ENCODE data around the gene WDR74.

Gene WDR74

DNA sequence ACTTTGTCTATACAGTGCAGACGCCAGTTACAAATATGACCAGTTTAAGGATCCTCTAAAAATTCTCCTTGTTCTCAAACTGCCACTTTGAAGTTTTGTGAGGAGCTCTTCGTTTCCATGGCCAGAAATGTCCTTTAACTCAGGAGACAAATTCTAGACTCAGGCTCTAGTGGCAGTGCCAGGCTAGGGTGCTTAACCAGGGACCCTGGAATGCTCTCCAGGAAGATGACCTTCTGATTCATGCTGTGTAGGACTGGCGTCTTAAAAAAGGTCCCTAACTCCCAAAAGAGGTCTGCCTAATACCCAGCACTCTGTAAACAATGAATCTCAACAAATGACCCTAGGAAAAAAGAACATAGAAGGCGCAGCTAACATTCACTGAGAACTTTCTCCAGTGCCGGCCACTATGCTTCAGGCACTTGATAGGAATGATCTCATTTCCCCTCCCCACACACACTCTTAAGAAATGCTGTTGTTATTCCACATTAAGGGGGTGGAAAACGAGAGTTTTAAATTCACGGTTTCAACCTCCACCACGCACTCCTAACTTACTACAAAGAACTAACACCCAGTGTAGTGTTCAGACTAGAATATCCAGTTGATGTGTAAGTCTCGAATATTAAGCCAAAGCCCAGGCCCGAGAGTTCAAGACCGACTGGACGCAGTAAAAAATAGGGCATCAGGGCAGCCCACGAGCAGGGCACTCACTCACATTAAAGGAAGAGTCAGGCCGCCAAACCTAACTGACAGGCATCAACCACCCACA lies 34.9 kb downstream of the WDR74 start:
- DNase-seq (ENCODE audit: insufficient read length), result no peak
- no peak for FAIRE-seq
- TF ChIP-seq TAF1 (IDR thresholded peaks at IDR 0.05; ENCODE audit: borderline replicate concordance, low read depth, low read length) (no peak), POLR2A (IDR thresholded peaks at IDR 0.05; ENCODE audit: low read depth, low read length) (no peak), POLR2AphosphoS5 (IDR thresholded peaks at IDR 0.05; ENCODE audit: low read depth, low read length) (no peak)

DNA sequence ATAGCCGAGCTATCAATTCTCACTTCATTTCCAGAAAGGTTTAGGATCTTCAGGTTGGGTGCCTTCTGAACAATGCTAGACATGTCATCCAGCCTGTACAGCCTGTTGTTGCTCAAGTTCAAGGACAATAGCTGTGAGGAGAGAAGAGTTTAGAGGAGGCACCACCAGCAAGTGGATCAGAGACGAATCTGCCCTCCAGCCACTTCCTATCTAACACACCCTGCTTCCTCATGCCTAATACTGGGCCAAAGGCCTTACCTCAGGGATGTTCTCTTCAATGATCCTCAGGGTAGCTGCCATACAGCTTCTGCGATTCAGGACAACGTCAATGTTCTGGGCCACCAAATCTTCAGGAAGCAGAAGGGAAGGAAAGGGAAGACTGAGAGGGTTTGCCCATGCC lies 38.3 kb downstream of the WDR74 start:
- DNase-seq (ENCODE audit: insufficient read length) (no peak), FAIRE-seq (no peak)
- TF ChIP-seq POLR2A (IDR thresholded peaks at IDR 0.05; ENCODE audit: low read depth, low read length) (no peak), TAF1 (IDR thresholded peaks at IDR 0.05; ENCODE audit: borderline replicate concordance, low read depth, low read length) (no peak)

DNA sequence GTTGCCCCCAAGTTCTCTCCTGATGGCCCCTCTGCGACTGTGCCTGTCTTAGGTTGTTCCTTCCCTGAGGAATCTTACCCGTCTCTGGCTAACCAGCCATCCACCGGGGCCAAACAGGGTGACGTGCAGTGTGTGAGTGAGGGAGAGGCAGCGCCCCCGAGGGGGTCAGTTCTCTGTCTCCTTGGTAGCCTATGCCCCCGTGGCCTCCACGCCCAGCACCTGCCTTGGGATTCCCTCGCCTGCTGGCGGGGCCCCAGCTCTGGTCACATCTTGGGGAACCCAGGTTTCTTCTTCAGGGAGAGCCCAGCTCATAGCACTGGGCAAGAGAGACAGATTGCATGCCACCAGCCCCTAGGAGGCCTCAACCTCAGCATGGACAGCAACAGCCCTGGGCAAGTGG lies 39.9 kb downstream of the WDR74 start:
- no peak for FAIRE-seq
- TF ChIP-seq POLR2A (IDR thresholded peaks at IDR 0.05; ENCODE audit: low read depth, low read length) (no peak), POLR2AphosphoS5 (IDR thresholded peaks at IDR 0.05; ENCODE audit: low read depth, low read length) (no peak), TAF1 (IDR thresholded peaks at IDR 0.05; ENCODE audit: borderline replicate concordance, low read depth, low read length) (no peak)
- no peak for DNase-seq (ENCODE audit: insufficient read length)

DNA sequence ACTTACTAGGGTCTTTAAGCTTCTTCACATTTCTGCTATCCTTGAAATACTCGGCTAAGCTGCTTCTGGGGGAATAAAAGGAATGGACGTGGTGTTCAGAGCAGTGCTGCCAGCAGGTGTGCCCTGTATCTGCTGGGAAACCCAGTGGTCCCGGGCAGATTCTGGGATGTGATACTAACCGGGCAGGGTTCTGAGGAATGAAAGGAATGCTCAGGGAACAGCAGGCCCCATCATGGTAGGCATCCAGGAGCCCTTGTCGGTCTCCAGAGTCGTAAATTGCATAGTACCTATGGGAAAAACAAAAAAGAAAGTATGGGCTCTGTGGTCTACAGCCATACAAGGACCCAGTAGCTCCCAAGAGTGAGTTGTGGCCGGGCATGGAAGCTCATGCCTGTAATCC lies 43.1 kb downstream of the WDR74 start:
- no peak for DNase-seq (ENCODE audit: insufficient read length)
- TF ChIP-seq POLR2AphosphoS5 (IDR thresholded peaks at IDR 0.05; ENCODE audit: low read depth, low read length), result no peak
- TF ChIP-seq POLR2A (IDR thresholded peaks at IDR 0.05; ENCODE audit: low read depth, low read length), result no peak
- TF ChIP-seq TAF1 (IDR thresholded peaks at IDR 0.05; ENCODE audit: borderline replicate concordance, low read depth, low read length), result no peak
- FAIRE-seq, result no peak

DNA sequence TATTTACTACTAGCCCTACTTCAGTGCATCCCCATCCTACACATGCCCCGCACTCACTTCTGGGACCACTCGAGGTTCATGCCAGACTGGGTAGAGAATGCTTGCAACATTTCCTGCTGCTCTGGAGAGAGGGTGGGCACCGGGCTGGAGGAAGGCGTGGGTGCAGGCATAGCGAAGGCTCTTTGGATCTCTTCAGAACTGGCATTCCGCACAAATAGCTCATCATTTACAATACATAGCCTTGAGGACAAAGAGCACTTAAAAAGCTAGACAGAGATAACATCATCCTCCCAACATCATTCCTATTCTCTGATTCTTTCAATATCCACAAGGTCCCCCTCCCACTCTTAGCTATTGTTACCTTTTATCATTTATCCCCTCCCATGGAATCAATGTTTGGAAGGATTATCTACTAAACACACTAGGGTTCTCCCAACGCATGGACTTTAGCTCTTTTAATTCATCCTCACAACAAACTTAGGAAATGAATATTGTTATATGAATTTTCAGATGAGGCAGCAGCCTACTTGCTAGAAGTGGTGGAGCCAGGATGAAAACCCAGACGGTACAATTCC lies 45.1 kb downstream of the WDR74 start:
- no peak for DNase-seq (ENCODE audit: insufficient read length)
- FAIRE-seq, result no peak
- TF ChIP-seq POLR2A (IDR thresholded peaks at IDR 0.05; ENCODE audit: low read depth, low read length) (no peak), POLR2AphosphoS5 (IDR thresholded peaks at IDR 0.05; ENCODE audit: low read depth, low read length) (no peak), TAF1 (IDR thresholded peaks at IDR 0.05; ENCODE audit: borderline replicate concordance, low read depth, low read length) (no peak)

DNA sequence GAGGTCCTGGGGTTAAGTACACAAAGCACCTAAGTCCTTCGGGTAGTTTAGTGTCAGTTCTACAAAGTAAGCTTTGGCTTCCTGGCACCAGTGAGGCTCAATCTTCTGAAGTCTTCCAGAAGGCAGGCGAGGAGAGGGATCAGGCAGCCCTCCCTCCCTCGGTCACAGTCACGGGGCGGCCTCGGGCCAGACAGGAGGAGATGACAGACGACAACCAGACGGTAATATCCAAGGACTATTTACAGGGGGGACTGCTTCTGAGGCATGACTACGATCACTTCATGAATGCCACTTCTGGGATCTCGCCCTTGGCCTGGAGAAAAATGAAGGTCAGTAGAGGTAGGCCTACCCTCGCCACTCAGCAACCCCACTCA lies 47.2 kb downstream of the WDR74 start:
- DNase-seq (ENCODE audit: insufficient read length) (no peak), FAIRE-seq (no peak)
- TF ChIP-seq POLR2AphosphoS5 (IDR thresholded peaks at IDR 0.05; ENCODE audit: low read depth, low read length) (no peak), TAF1 (IDR thresholded peaks at IDR 0.05; ENCODE audit: borderline replicate concordance, low read depth, low read length) (no peak), POLR2A (IDR thresholded peaks at IDR 0.05; ENCODE audit: low read depth, low read length) (no peak)

DNA sequence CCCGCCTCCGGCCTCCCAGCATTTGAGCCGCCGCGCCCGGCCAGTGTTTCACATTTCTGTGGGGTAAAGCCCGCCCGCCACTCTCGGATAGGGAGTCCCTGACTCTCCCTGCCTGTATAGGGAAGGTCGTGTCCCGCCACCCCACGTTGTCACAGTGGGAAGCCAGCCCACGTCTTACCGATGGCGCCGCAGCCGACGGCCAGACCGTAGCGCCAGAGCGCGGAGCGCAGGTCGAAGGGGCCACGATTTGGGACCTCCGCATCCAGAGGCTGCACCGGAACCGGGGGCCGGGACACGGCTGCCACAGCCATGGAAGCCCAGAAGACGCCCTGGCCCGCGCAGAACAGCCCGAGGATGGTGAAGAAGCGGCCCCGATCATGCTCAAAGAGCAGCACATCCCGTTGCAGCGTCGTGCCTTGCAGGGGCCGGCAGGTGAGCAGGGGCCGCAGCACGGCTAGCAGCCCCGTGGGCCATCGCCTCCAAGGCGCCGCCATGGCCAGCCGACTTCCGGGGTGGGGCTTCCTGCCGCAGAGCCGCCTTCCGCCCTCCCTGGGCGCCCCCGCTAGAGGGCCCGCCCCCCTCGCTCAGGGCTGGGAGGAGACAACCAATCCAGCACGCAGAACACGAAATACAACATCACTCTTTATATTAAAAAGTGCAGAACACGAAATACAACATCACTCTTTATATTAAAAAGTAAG lies 47.7 kb downstream of the WDR74 start, which contains the start of gene TMEM223:
TSS of gene TMEM223 (minus strand) at position 506 of the 701 bp plus-strand sequence. CDS start at position 494, 12 bp downstream.
- DNase-seq (ENCODE audit: insufficient read length) (peak; percentile 90), FAIRE-seq (peak; percentile 96)
- TF ChIP-seq POLR2A (IDR thresholded peaks at IDR 0.05; ENCODE audit: low read depth, low read length) (peak; percentile 97), TAF1 (IDR thresholded peaks at IDR 0.05; ENCODE audit: borderline replicate concordance, low read depth, low read length) (peak; percentile 75), POLR2AphosphoS5 (IDR thresholded peaks at IDR 0.05; ENCODE audit: low read depth, low read length) (peak; percentile 98)

DNA sequence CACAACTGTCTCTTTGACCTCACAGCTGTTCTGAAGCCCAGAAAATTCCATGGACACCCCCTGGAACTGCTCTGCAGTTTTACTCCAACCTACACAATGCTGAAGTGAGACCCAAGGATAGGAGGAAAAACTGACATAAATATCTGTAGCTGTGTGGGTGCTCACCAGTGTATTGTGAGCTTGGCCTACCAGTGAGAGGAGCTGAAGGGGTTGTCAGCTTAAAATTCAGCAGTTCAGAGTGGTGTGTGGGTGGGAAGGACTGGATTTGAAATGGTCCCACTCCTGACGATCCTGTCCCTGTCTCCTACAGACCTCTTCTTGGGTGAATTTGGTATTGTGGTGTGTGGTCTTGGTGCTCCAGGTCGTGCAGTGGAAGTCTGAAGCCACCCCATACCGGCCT lies 49.8 kb downstream of the WDR74 start:
- DNase-seq (ENCODE audit: insufficient read length), result no peak
- no peak for FAIRE-seq
- TF ChIP-seq POLR2AphosphoS5 (IDR thresholded peaks at IDR 0.05; ENCODE audit: low read depth, low read length) (no peak; the same call in 1 of the 2 replicates), POLR2A (IDR thresholded peaks at IDR 0.05; ENCODE audit: low read depth, low read length) (peak; percentile 15; the same call in 1 of the 2 replicates)

DNA sequence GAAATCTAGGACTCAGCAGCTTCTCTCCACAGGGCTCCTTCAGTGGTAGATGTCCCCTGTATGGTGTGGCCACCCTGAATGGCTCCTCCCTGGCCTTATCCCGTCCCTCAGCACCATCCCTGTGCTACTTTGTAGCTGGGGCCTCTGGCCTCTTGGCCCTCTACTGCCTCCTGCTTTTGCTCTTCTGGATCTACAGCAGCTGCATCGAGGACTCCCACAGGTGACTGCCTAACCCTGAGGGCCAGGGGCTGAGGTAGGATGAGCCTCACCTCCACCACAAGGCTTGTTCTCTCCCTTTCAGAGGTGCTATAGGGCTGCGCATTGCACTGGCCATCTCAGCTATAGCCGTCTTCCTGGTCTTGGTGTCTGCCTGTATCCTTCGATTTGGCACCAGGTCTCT lies 50.4 kb downstream of the WDR74 start:
- TF ChIP-seq POLR2A (IDR thresholded peaks at IDR 0.05; ENCODE audit: low read depth, low read length), result no peak
- TF ChIP-seq TAF1 (IDR thresholded peaks at IDR 0.05; ENCODE audit: borderline replicate concordance, low read depth, low read length), result no peak
- no peak for TF ChIP-seq POLR2AphosphoS5 (IDR thresholded peaks at IDR 0.05; ENCODE audit: low read depth, low read length)
- DNase-seq (ENCODE audit: insufficient read length) (no peak), FAIRE-seq (no peak)

DNA sequence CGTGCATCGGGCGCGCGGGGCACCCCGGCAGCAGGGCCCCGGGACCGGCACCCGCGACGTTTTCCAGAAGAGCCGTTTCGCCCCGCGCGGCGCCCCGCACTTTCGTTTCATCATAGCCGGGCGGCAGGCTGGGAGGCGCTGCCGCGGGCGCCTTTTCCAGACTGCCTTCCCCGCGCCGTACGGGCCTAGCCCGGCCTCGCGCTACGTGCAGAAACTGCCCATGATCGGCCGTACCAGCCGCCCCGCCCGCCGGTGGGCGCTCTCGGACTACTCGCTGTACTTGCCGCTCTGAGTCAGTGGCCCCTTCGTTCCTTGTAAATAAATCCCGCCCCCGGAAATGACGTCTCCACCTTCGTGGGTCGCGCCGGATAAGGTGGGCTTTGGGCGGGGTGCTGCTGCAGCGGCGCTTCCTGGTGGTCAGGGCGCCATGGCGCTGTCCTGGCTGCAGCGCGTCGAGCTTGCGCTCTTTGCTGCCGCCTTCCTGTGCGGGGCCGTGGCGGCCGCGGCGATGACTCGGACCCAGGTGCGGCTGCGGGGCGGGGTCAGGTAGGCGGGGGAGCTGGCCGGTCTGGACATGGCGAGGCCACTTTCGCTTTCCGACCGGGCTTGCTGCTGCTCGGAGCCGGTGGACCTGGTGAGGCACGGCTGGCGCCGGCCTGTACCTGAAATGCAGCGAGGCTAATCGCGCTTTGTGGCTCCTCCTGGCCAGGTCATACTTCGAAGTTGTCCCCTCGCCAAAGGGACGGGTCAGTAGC lies 52.2 kb downstream of the WDR74 start, which contains the start of gene TMEM179B:
TSS of gene TMEM179B (plus strand) at position 398 of the 755 bp plus-strand sequence. CDS start at position 428, 30 bp downstream.
- FAIRE-seq, result peak; percentile 98
- TF ChIP-seq TAF1 (IDR thresholded peaks at IDR 0.05; ENCODE audit: borderline replicate concordance, low read depth, low read length) (peak; percentile 75), POLR2AphosphoS5 (IDR thresholded peaks at IDR 0.05; ENCODE audit: low read depth, low read length) (peak; percentile 98), POLR2A (IDR thresholded peaks at IDR 0.05; ENCODE audit: low read depth, low read length) (peak; percentile 99)
- DNase-seq (ENCODE audit: insufficient read length), result peak; percentile 95
